ENCODE measurements around the gene ENDOV.

The ENDOV gene

GRCh38 chr17:80431246-80432195 is 16.6 kb downstream of the ENDOV start:
- Histone ChIP-seq H3K27me3 (ENCODE audit: insufficient read depth, low read depth) (peaks cover 92% of the 10 kb centered on the region), H2AFZ (ENCODE audit: low read depth) (no peak overlapping the region), H3K4me3 (IDR thresholded peaks at IDR 0.05; ENCODE audit: insufficient read depth, low read depth, low read length) (no peak overlapping the region), H3K9ac (no peak overlapping the region), H3K4me1 (ENCODE audit: low read depth, poor library complexity, severe bottlenecking) (no peaks in the 10 kb centered on the region), H4K20me1 (ENCODE audit: insufficient read depth) (no peaks in the 10 kb centered on the region), H3K4me2 (no peak overlapping the region), H3K27ac (no peak overlapping the region), H3K36me3 (ENCODE audit: insufficient read depth) (no peaks in the 10 kb centered on the region), H3K79me2 (ENCODE audit: insufficient read depth, low read depth) (no peaks in the 10 kb centered on the region)
- TF ChIP-seq CTCF (conservative IDR thresholded peaks at IDR 0.05; ENCODE audit: low read depth, low read length), result no peak

- no peak overlapping the region for H3K9ac ChIP-seq
- H3K27ac ChIP-seq, result no peak overlapping the region
- H3K4me1 ChIP-seq (ENCODE audit: low read depth, poor library complexity, severe bottlenecking), result no peaks in the 10 kb centered on the region
- H4K20me1 ChIP-seq (ENCODE audit: insufficient read depth), result no peaks in the 10 kb centered on the region
- H3K4me3 ChIP-seq (IDR thresholded peaks at IDR 0.05; ENCODE audit: insufficient read depth, low read depth, low read length), result no peak overlapping the region
- H2AFZ ChIP-seq (ENCODE audit: low read depth), result no peak overlapping the region
- no peak for TF ChIP-seq CTCF (conservative IDR thresholded peaks at IDR 0.05; ENCODE audit: low read depth, low read length)
- no peaks in the 10 kb centered on the region for H3K79me2 ChIP-seq (ENCODE audit: insufficient read depth, low read depth)
- H3K27me3 ChIP-seq (ENCODE audit: insufficient read depth, low read depth), result peaks cover 98% of the 10 kb centered on the region
- no peak overlapping the region for H3K4me2 ChIP-seq
- no peaks in the 10 kb centered on the region for H3K36me3 ChIP-seq (ENCODE audit: insufficient read depth)
Measured at GRCh38 chr17:80432350-80432955, 17.5 kb downstream of the ENDOV start.

DNA sequence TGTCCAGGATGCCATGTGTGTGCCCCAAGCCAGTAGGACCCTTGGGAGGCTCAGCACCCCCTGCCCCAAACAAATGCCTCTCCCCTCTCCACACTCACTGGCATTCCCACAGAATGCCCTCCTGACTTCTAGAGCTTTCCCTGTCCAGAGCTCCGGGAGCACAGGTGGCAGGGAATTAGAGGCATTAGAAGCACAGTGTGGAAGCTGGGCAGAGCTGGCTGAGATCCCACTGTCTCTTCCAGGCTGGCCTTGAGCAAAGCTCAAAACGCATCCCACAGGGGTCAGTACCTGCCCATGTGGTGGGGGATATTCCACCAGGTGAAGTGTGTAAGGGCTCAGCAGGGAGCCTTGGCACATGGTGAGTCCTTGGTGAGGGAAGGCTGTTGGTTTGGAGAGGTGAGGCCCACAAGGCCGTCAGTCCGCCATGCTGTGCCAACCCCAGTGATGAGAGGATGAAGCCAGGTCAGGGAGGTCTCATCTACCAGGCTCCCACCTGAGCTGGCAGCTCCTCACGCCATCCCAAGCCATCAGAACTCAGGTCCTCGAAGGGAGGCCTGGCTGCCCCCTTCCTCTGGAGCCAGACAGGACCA is 18.1 kb downstream of the ENDOV start:
- Histone ChIP-seq H3K4me1 (ENCODE audit: low read depth, poor library complexity, severe bottlenecking) (no peaks in the 10 kb centered on the region), H4K20me1 (ENCODE audit: insufficient read depth) (no peaks in the 10 kb centered on the region), H3K27ac (no peak overlapping the region), H3K4me2 (no peak overlapping the region), H3K27me3 (ENCODE audit: insufficient read depth, low read depth) (peaks cover 98% of the 10 kb centered on the region), H2AFZ (ENCODE audit: low read depth) (no peak overlapping the region), H3K4me3 (IDR thresholded peaks at IDR 0.05; ENCODE audit: insufficient read depth, low read depth, low read length) (no peak overlapping the region), H3K36me3 (ENCODE audit: insufficient read depth) (no peaks in the 10 kb centered on the region), H3K79me2 (ENCODE audit: insufficient read depth, low read depth) (no peaks in the 10 kb centered on the region), H3K9ac (no peak overlapping the region)
- no peak for TF ChIP-seq CTCF (conservative IDR thresholded peaks at IDR 0.05; ENCODE audit: low read depth, low read length)

DNA sequence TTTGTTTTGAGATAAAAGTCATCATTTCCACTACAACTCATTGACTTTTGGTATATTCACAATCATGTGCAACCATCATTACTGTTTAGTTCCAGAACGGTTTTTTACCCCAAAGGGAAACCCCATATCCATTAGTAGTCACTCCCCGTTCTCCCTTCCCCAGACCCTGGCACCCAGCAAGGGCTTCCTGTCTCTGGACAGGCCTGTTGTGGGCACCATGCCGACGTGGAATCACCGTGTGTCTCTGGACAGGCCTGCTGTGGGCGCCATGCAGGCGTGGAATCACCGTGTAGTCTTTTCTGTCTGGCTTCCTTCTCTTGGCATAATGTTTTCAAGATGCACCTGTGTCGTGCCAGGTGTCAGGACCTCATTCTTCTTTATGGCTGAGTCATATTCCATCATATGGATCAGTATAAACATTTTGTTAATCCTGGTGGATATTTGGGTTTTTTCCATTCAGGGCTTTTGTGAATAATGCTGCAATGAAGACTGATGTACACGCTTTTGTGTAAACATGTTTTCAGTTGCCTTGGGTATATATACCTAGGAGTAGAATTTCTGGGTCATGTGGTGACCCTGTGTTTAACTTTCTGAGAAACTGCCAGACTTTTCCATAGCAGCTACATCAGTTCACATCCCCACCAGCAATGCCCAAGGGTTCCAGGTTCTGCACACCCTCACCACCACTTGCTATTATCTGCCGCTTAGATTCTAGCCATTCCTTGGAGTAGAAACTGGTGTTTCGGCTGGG is 19.1 kb downstream of the ENDOV start:
- Histone ChIP-seq H3K27ac (no peak overlapping the region), H2AFZ (ENCODE audit: low read depth) (no peak overlapping the region), H3K79me2 (ENCODE audit: insufficient read depth, low read depth) (no peaks in the 10 kb centered on the region), H4K20me1 (ENCODE audit: insufficient read depth) (no peaks in the 10 kb centered on the region), H3K4me2 (no peak overlapping the region), H3K36me3 (ENCODE audit: insufficient read depth) (no peaks in the 10 kb centered on the region), H3K27me3 (ENCODE audit: insufficient read depth, low read depth) (peaks cover 98% of the 10 kb centered on the region), H3K4me1 (ENCODE audit: low read depth, poor library complexity, severe bottlenecking) (no peaks in the 10 kb centered on the region), H3K9ac (no peak overlapping the region), H3K4me3 (IDR thresholded peaks at IDR 0.05; ENCODE audit: insufficient read depth, low read depth, low read length) (no peak overlapping the region)
- TF ChIP-seq CTCF (conservative IDR thresholded peaks at IDR 0.05; ENCODE audit: low read depth, low read length), result no peak
